Brain pericyte (primary cell): ENCODE results near the gene APEX2.
A peak's percentile ranks its signal among the peaks of the same experiment; 100 is the strongest.
"Not testable (repeated sequence)": the region's sequence is repeated elsewhere in the genome, so short reads cannot be mapped to it uniquely, and the experiment has no call there.

Experiments used
- DNase-seq: peaks from one replicate; pipeline ENCODE4 v3.0.0-alpha.2; 2012; ENCODE audit warnings: low read depth, low spot score

APEX2 gene

DNA sequence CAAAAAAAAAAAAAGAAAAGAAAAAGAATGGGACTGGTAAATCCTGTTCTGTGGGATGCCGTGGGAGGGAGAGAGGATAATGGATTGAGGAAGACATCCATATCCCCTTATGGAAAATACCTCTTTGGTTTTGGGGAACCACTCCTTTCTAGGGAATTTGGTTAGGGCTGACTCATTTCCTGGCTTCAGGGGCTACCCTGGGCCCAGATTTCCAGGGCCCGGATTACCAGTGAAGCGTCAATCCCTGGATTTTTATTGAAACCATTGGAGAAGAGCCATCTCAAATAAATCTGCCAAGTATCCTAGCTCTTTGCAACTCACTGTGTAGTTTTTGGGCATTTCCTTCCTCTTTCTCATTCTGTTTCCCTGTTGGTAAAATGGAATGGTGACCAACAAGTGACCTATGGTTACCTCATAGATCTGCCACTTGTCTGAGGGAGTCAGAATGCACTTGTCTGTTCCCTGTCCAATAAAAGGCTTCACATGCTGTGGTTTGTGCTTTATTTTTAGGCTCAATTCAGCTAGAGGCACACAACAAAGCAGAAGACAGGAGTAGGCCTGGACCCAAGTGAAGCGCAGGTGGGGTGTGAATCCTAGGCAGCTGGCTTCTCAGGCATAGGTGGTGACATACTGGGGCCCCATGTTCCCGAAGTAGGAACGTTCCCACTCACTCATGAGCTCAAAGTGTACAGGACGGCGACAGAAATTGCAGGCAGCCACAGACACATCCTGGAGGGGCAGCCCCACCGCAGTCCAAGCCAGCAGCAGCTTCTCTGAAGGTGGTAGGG, 8.6 kb downstream of the APEX2 start:
- no peak for DNase-seq

DNA sequence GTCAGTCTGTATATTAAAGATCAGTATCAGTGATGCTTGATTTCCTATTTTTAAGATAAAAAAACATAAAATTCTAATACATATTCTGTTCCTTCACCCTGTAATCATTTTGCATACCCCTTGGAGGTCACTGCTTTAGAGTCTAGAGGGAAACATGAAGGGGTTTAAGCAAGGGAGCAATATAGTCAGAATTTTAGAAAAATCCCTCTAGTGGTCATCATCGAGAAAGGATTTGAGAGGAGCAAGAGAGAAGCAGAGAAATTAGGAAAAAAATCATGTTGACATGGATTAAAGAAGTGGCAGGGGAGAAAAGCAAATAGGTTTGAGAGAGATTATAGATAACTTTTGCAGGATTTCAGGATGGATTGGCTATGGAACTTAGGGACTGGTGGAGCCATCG, 11.1 kb downstream of the APEX2 start:
- DNase-seq: no peak

GRCh38 chrX:55014897-55015299, 14.7 kb downstream of the APEX2 start:
- DNase-seq: no peak

GRCh38 chrX:55026143-55026542, 26.0 kb downstream of the APEX2 start:
- DNase-seq: no peak

DNA sequence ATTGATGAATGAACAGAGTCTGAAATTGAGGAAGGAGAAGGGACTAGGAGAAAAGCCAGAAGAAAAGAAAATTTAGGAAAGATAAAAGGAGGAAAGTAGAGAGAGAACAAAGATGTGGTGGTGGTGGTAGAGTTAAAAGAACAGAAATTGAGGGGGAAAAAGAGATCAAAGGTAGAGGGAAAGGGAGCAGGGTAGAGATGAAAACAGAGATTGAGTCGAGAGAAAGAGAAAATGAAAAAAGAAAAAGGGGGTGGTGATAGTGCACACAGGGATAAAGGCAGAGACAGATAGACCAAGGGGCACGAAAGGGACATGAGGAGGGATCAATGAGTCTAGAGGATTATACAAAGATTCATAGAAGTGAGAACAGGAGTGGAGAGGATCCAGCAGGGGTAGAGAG, 26.7 kb downstream of the APEX2 start:
- no peak for DNase-seq

DNA sequence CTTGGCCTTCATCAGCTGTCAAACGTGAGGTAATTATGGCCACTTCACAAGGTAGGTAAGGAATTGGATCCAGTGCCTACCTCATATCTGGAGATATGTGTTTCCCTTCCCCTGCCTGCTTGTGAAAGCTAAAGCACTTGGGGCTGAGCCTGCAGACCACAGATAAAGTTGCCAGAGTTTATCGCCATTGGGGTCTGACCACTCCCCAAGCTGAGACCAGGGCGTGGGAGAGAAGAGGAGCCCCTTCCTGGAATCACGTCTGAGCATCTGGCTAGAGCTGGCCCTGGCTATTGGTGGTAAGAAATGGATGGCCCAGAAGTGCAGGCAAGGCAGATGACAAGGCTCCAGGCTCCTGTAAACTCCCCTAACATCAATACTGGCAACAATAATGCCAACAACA, 27.9 kb downstream of the APEX2 start:
- no peak for DNase-seq

- DNase-seq: no peak
These were observed 28.4 kb downstream of the APEX2 start for GRCh38 chrX:55028611-55029010.

GRCh38 chrX:55029291-55029690, 29.1 kb downstream of the APEX2 start:
- DNase-seq: no peak

DNA sequence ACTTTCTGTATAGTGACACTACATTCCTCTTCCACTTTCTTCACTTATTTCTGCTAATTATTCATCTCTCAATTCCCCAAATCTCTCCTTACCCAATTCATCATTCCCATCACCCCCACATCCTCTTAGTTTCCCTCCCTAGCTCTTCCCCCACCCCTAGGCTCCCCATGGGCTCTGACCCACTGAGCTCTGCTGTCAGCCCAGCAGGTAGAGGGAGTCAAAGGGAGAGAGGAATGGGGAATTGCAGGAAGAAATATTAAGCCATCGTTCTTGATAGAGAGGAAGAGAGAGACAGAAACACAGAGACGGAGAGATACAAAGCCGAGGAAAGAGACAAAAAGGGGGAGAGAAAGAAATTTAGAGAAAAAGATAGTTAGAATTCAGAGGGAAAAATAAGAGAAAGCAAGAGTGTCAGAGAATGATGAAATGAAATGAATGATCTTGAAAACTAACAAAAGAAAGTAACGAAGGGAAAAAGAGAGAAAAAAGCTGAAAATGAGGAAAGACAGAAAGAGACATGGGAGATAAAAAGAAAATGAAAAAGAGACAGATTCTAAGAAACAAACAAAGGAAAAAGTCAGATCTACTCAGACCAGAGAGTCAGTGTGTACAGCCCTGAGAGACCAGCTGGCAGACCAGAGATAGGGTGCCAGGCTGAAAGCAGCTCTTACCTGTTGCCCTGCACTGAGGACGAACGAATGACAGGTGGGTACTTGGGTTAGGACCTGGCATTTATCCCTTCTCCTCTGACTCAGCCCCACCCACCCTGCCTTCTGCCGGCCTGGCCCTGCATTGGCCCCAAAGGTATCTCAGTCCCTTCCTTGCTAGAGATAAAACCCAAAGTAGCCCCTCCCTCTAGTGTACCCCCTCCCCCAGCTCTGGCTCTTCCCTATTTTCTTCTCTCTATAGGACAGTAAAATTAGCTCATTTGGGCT, 30.4 kb downstream of the APEX2 start, which contains the start of gene ALAS2:
Gene ALAS2, minus strand, starts transcription at position 707 of the 935 bp plus-strand sequence. CDS start 4,977 bp downstream, outside the sequence.
- DNase-seq: no peak

GRCh38 chrX:55033429-55033828, 33.3 kb downstream of the APEX2 start:
- DNase-seq: no peak

- peak; percentile 3 for DNase-seq
These were observed 39.3 kb downstream of the APEX2 start for GRCh38 chrX:55039471-55039870.

GRCh38 chrX:55041514-55041913, 41.4 kb downstream of the APEX2 start:
- DNase-seq: no peak

GRCh38 chrX:55050599-55050998, 50.4 kb downstream of the APEX2 start:
- not testable (repeated sequence) for DNase-seq

DNA sequence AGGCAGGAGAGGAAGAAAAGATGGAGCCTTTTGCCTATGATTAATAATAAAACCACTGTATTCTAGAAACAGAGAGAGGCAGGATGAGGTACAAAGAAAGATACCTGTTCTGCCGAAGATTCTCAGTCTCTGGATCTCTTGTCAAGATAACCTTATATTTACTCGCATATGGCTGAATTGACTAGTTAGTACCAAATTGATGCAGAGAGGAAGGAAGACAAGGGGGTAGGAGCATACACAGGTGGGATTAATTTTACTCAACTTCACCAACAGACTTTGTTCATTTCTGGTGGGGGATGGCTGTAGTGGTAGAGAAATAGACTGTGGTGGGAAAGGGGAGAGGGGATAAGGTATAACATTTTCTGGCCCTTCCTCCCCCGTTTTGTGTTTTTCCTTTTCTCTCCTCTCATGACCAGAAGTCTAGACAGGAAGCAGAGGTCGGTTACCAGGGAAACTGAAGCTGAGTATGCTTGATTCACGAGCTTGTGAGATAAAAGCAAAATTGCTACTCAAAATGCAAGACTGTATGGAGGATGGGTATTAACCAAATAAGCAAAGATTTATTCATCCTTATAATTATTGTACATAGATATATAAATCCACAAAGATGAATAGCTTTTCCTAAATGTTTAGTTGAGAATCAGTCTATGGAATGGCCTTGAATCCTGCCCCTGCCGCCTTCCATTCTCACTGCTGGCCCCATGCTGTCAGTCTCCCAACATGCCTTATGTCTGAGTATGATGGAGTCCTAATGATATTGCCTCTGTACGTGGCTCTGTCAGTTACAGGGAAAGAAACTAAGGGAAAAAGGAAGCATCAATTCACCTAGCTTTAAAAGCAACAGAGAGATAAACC, 56.9 kb downstream of the APEX2 start:
- no peak for DNase-seq

DNA sequence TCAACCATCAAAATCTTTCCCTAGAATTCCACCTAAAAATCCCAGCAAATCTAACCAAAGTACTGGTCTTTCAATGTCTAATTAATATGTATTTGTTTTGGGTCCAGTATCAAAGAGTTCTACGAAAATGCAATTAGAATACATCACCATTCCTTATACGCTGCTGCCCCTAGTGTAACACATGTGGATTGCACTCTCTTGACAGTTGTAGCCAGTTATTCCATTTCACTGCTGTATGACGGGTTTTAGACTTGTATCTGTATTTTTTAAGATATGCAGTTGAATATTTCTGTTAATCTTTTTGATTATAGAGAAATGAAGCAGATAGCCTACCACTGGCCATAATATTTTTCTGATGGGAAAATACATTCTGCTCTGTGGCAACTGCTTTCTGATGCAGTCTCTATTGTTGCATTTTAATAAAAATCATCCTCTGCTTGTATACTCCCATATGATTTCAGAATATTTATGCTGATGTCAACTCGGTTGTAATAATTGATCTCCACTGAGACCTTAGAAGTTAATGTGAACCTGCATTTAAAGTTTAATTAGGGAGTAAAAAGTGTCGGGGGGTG, 57.6 kb downstream of the APEX2 start:
- no peak for DNase-seq
